Stimulated activated CD4-positive, alpha-beta T cell treated with anti-CD3 and anti-CD28 coated beads, Interleukin-4, amount 100 ng/mL, for 1 hour (primary cell): ENCODE results near the gene ARNT2.

ENCODE experiments used
- DNase-seq: peaks from one replicate; pipeline ENCODE4 v3.0.0-alpha.2; 2020

Gene ARNT2

GRCh38 chr15:80473286-80474223, 69.4 kb downstream of the ARNT2 start:
- no peak for DNase-seq

GRCh38 chr15:80474224-80475215, 70.3 kb downstream of the ARNT2 start:
- no peak for DNase-seq

GRCh38 chr15:80475572-80475971, 71.4 kb downstream of the ARNT2 start:
- no peak for DNase-seq

GRCh38 chr15:80476036-80476435, 71.9 kb downstream of the ARNT2 start:
- DNase-seq = no peak

- no peak for DNase-seq
Measured at GRCh38 chr15:80478075-80478474, 73.9 kb downstream of the ARNT2 start.

- no peak for DNase-seq
Measured at GRCh38 chr15:80479191-80479590, 75.0 kb downstream of the ARNT2 start.

- DNase-seq = no peak
Measured at GRCh38 chr15:80480171-80480811, 76.1 kb downstream of the ARNT2 start.

- DNase-seq = no peak
Measured at GRCh38 chr15:80480909-80481308, 76.7 kb downstream of the ARNT2 start.

GRCh38 chr15:80482696-80483095, 78.5 kb downstream of the ARNT2 start:
- no peak for DNase-seq

- DNase-seq = no peak
Measured at GRCh38 chr15:80483725-80484161, 79.6 kb downstream of the ARNT2 start.

GRCh38 chr15:80484333-80484864, 80.2 kb downstream of the ARNT2 start:
- DNase-seq = no peak

- no peak for DNase-seq
Measured at GRCh38 chr15:80485370-80486164, 81.4 kb downstream of the ARNT2 start.

GRCh38 chr15:80487839-80488390, 83.7 kb downstream of the ARNT2 start:
- DNase-seq = no peak

- no peak for DNase-seq
Measured at GRCh38 chr15:80489030-80489594, 84.9 kb downstream of the ARNT2 start.

GRCh38 chr15:80490431-80490990, 86.3 kb downstream of the ARNT2 start:
- DNase-seq = no peak

- no peak for DNase-seq
Measured at GRCh38 chr15:80491163-80491847, 87.1 kb downstream of the ARNT2 start.

GRCh38 chr15:80492409-80492808, 88.2 kb downstream of the ARNT2 start:
- DNase-seq = no peak

- no peak for DNase-seq
Measured at GRCh38 chr15:80492874-80493273, 88.7 kb downstream of the ARNT2 start.

- no peak for DNase-seq
Measured at GRCh38 chr15:80494351-80494751, 90.2 kb downstream of the ARNT2 start.

GRCh38 chr15:80494756-80495155, 90.6 kb downstream of the ARNT2 start:
- no peak for DNase-seq
